Neural progenitor cell (in vitro differentiated cells): ENCODE results near the gene SRGAP3. TPM values are rescaled to one million over a fixed set of nuclear protein-coding genes. Genes with fewer than 3 reads are reported as not detected.

Source experiments
- DNase-seq: peaks from one replicate; pipeline ENCODE4 v3.0.0-alpha.2; 2016; ENCODE audit warnings: low spot score
- H2AFZ ChIP-seq: fragments of 200-600 bp; sonication (generic); replicated peaks from 2 replicates; pipeline ENCODE4 v1.6.1; 2016; ENCODE audit warnings: antibody characterized with exemption
- H3F3A ChIP-seq: fragments of 200-600 bp; sonication (generic); 2 replicates; pipeline ENCODE4 v1.6.1; 2016; ENCODE audit warnings: antibody characterized with exemption, low read depth
- H3K27ac ChIP-seq: fragments of 200-600 bp; sonication (generic); 2 replicates; pipeline ENCODE4 v1.5.1; 2016; ENCODE audit warnings: mild to moderate bottlenecking
- H3K27me3 ChIP-seq: fragments of 200-600 bp; sonication (generic); 2 replicates; pipeline ENCODE4 v1.6.1; 2016; ENCODE audit warnings: mild to moderate bottlenecking, moderate library complexity
- H3K36me3 ChIP-seq: fragments of 200-600 bp; sonication (generic); 2 replicates; pipeline ENCODE4 v1.5.1; 2016
- H3K4me1 ChIP-seq: fragments of 200-600 bp; sonication (generic); 2 replicates; pipeline ENCODE4 v1.6.1; 2016; ENCODE audit warnings: mixed run types
- H3K4me2 ChIP-seq: fragments of 200-600 bp; sonication (generic); 2 replicates; pipeline ENCODE4 v1.6.1; 2016
- H3K4me3 ChIP-seq: fragments of 200-600 bp; sonication (generic); 2 replicates; pipeline ENCODE4 v1.5.1; 2016
- H3K79me2 ChIP-seq: fragments of 200-600 bp; sonication (generic); 2 replicates; pipeline ENCODE4 v1.6.1; 2016; ENCODE audit warnings: low read depth
- H3K9ac ChIP-seq: fragments of 200-600 bp; sonication (generic); 2 replicates; pipeline ENCODE4 v1.6.1; 2016
- H3K9me3 ChIP-seq: fragments of 200-600 bp; sonication (generic); 2 replicates; pipeline ENCODE4 v1.5.1; 2016; ENCODE audit warnings: low read depth
- H4K20me1 ChIP-seq: fragments of 200-600 bp; sonication (generic); 2 replicates; pipeline ENCODE4 v1.6.1; 2016; ENCODE audit warnings: low read depth
- H3K27ac Mint-ChIP-seq: 3 replicates; pipeline ENCODE4 v1.8.0; 2021; ENCODE audit warnings: mixed read lengths
- H3K27me3 Mint-ChIP-seq: 2 replicates; pipeline ENCODE4 v1.8.0; 2022; ENCODE audit warnings: low read depth, mild to moderate bottlenecking, inconsistent platforms, moderate library complexity, mixed read lengths; ENCODE audit not compliant: insufficient read depth
- H3K36me3 Mint-ChIP-seq: 3 replicates; pipeline ENCODE4 v1.8.0; 2021; ENCODE audit warnings: mixed read lengths
- H3K4me1 Mint-ChIP-seq: 3 replicates; pipeline ENCODE4 v1.8.0; 2021; ENCODE audit warnings: mixed read lengths
- H3K4me3 Mint-ChIP-seq: 3 replicates; pipeline ENCODE4 v1.8.0; 2021; ENCODE audit warnings: mild to moderate bottlenecking, moderate library complexity, mixed read lengths
- H3K9me3 Mint-ChIP-seq: 3 replicates; pipeline ENCODE4 v1.8.0; 2020; ENCODE audit warnings: mixed read lengths
- EZH2 ChIP-seq: fragments of 200-600 bp; sonication (generic); IDR thresholded peaks from 2 replicates; pipeline ENCODE4 v1.6.1; 2017; ENCODE audit warnings: antibody characterized with exemption, mild to moderate bottlenecking, moderate library complexity
- EZH2phosphoT487 ChIP-seq: fragments of 200-600 bp; sonication (generic); IDR thresholded peaks from 2 replicates; pipeline ENCODE4 v1.6.1; 2017; ENCODE audit warnings: antibody characterized with exemption
- total RNA-seq: library from RNA; depleted of rRNA; stranded (reverse); fragments of >200 nt; gene quantifications from 2 replicates; pipeline ENCODE4 v1.2.3, GENCODE V29; 2015; ENCODE audit warnings: low replicate concordance
- TF ChIP-seq, protein P1 (sequence below): fragments of 200-600 bp; sonication (generic); IDR thresholded peaks from 2 replicates; pipeline ENCODE4 v1.5.1; 2017; ENCODE audit warnings: antibody characterized with exemption, mild to moderate bottlenecking

SRGAP3 gene
- total RNA-seq, 1 donor from 2014 or later, result 59.3 TPM

- H3K27me3 ChIP-seq, result no peaks in the 10 kb centered on the region
- H3K79me2 ChIP-seq, result no peaks in the 10 kb centered on the region
- peaks cover 15% of the 10 kb centered on the region for H3K9me3 Mint-ChIP-seq
- no peaks in the 10 kb centered on the region for H3K9me3 ChIP-seq
- H3K4me3 Mint-ChIP-seq, result no peak overlapping the region
- peaks cover 73% of the 10 kb centered on the region for H3K4me1 Mint-ChIP-seq
- no peaks in the 10 kb centered on the region for H3K36me3 ChIP-seq
- H3K27ac Mint-ChIP-seq, result no peak overlapping the region
- no peak overlapping the region for H3K9ac ChIP-seq
- H3K36me3 Mint-ChIP-seq, result peaks cover 55% of the 10 kb centered on the region
- no peak for DNase-seq
- H3K27me3 Mint-ChIP-seq, result peaks cover 2% of the 10 kb centered on the region
- H3K4me2 ChIP-seq, result no peak overlapping the region
- H3K4me1 ChIP-seq, result peaks cover 59% of the 10 kb centered on the region
- no peak overlapping the region for H3K27ac ChIP-seq
- TF ChIP-seq EZH2, result no peak
- TF ChIP-seq EZH2phosphoT487, result no peak
- TF ChIP-seq, protein P1, sequence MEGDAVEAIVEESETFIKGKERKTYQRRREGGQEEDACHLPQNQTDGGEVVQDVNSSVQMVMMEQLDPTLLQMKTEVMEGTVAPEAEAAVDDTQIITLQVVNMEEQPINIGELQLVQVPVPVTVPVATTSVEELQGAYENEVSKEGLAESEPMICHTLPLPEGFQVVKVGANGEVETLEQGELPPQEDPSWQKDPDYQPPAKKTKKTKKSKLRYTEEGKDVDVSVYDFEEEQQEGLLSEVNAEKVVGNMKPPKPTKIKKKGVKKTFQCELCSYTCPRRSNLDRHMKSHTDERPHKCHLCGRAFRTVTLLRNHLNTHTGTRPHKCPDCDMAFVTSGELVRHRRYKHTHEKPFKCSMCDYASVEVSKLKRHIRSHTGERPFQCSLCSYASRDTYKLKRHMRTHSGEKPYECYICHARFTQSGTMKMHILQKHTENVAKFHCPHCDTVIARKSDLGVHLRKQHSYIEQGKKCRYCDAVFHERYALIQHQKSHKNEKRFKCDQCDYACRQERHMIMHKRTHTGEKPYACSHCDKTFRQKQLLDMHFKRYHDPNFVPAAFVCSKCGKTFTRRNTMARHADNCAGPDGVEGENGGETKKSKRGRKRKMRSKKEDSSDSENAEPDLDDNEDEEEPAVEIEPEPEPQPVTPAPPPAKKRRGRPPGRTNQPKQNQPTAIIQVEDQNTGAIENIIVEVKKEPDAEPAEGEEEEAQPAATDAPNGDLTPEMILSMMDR, result no peak
- H2AFZ ChIP-seq, result no peak overlapping the region
- no peak overlapping the region for H3K4me3 ChIP-seq
- H3F3A ChIP-seq, result peaks cover 12% of the 10 kb centered on the region
- H4K20me1 ChIP-seq, result peaks cover 39% of the 10 kb centered on the region
These were observed 59.2 kb downstream of the SRGAP3 start for GRCh38 chr3:9190276-9190675.

- H3K27me3 ChIP-seq, result no peaks in the 10 kb centered on the region
- Mint-ChIP-seq H3K27ac (no peak overlapping the region), H3K4me3 (no peak overlapping the region), H3K36me3 (peaks cover 46% of the 10 kb centered on the region), H3K9me3 (peaks cover 15% of the 10 kb centered on the region), H3K27me3 (peaks cover 2% of the 10 kb centered on the region), H3K4me1 (peaks cover 81% of the 10 kb centered on the region)
- no peak overlapping the region for H3K27ac ChIP-seq
- H3K79me2 ChIP-seq, result no peaks in the 10 kb centered on the region
- DNase-seq, result no peak
- H3K36me3 ChIP-seq, result no peaks in the 10 kb centered on the region
- H2AFZ ChIP-seq, result no peak overlapping the region
- H4K20me1 ChIP-seq, result peaks cover 40% of the 10 kb centered on the region
- H3K4me2 ChIP-seq, result no peak overlapping the region
- no peaks in the 10 kb centered on the region for H3K9me3 ChIP-seq
- H3K9ac ChIP-seq, result no peak overlapping the region
- peaks cover 20% of the 10 kb centered on the region for H3F3A ChIP-seq
- H3K4me3 ChIP-seq, result no peak overlapping the region
- peaks cover 65% of the 10 kb centered on the region for H3K4me1 ChIP-seq
- TF ChIP-seq, protein P1, result no peak
- TF ChIP-seq EZH2 (no peak), EZH2phosphoT487 (no peak)
These were observed 60.9 kb downstream of the SRGAP3 start for GRCh38 chr3:9188583-9188982.

DNA sequence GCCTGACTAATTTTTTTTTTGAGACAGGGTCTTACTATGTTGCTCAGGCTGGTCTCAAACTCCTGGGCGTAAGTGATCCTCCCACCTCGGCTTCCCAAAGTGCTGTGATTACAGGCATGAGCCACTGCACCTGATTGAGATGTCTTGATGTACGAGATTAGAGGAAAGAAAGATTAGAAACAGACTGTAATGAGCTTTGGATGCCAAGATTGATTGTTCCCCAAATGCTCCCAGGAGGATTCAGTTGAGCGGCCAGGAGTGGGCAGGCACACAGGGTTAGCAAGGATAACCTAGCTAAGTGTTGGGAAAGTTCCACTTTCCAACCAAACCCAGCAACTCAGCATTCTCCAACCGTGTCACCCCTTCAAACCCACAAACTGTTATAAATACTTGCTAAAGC is 63.7 kb downstream of the SRGAP3 start:
- H3K4me1 Mint-ChIP-seq, result peaks cover 87% of the 10 kb centered on the region
- Histone ChIP-seq H3K36me3 (no peaks in the 10 kb centered on the region), H3K4me1 (peaks cover 74% of the 10 kb centered on the region), H3K9me3 (no peaks in the 10 kb centered on the region), H3K9ac (no peak overlapping the region), H3K27me3 (no peaks in the 10 kb centered on the region), H3K4me3 (no peak overlapping the region), H3K27ac (no peak overlapping the region), H3K79me2 (peaks cover 15% of the 10 kb centered on the region), H3K4me2 (no peak overlapping the region), H4K20me1 (peaks cover 38% of the 10 kb centered on the region), H3F3A (peaks cover 30% of the 10 kb centered on the region), H2AFZ (no peak overlapping the region)
- H3K9me3 Mint-ChIP-seq, result no peaks in the 10 kb centered on the region
- DNase-seq, result no peak
- H3K27ac Mint-ChIP-seq, result peak overlapping the region; percentile 97
- H3K4me3 Mint-ChIP-seq, result no peak overlapping the region
- H3K36me3 Mint-ChIP-seq, result peaks cover 20% of the 10 kb centered on the region
- peaks cover 2% of the 10 kb centered on the region for H3K27me3 Mint-ChIP-seq
- TF ChIP-seq, protein P1, result no peak
- TF ChIP-seq EZH2phosphoT487, result no peak
- no peak for TF ChIP-seq EZH2
